Endodermal cell (in vitro differentiated cells): ENCODE data around the gene SIM1. TPM values are rescaled to one million over a fixed set of nuclear protein-coding genes. Genes with fewer than 3 reads are reported as not detected.

Source experiments
- DNase-seq: peaks from one replicate; pipeline ENCODE4 v3.0.0-alpha.2; 2017
- H3K27ac ChIP-seq: 2 replicates; pipeline ENCODE4 v1.5.1; 2013; ENCODE audit warnings: mild to moderate bottlenecking, low read depth, low read length, moderate library complexity
- H3K27me3 ChIP-seq: 2 replicates; pipeline ENCODE4 v1.6.1; 2013; ENCODE audit warnings: mild to moderate bottlenecking, low read length, moderate library complexity; ENCODE audit not compliant: insufficient read depth, control insufficient read depth, poor library complexity, severe bottlenecking
- H3K36me3 ChIP-seq: 2 replicates; pipeline ENCODE4 v1.7.0; 2013; ENCODE audit warnings: mild to moderate bottlenecking, low read length, moderate library complexity; ENCODE audit not compliant: control insufficient read depth, insufficient read depth
- H3K4me1 ChIP-seq: one replicate; pipeline ENCODE4 v1.7.0; 2013; ENCODE audit warnings: low read length; ENCODE audit not compliant: control insufficient read depth, insufficient read depth
- H3K4me3 ChIP-seq: 2 replicates; pipeline ENCODE4 v1.5.1; 2013; ENCODE audit warnings: mild to moderate bottlenecking, low read length, moderate library complexity
- H3K9ac ChIP-seq: 2 replicates; pipeline ENCODE4 v1.6.1; 2013; ENCODE audit warnings: mild to moderate bottlenecking, low read length, moderate library complexity; ENCODE audit not compliant: poor library complexity, severe bottlenecking; ENCODE audit errors: extremely low read depth
- H3K9me3 ChIP-seq: 2 replicates; pipeline ENCODE4 v1.6.1; 2013; ENCODE audit warnings: mild to moderate bottlenecking, low read length, moderate library complexity; ENCODE audit not compliant: control insufficient read depth
- H3K27ac Mint-ChIP-seq: 2 replicates; pipeline ENCODE4 v1.8.0; 2020; ENCODE audit warnings: mixed read lengths
- H3K27me3 Mint-ChIP-seq: 2 replicates; pipeline ENCODE4 v1.8.0; 2021; ENCODE audit warnings: mild to moderate bottlenecking, mixed read lengths; ENCODE audit not compliant: insufficient read depth
- H3K36me3 Mint-ChIP-seq: 2 replicates; pipeline ENCODE4 v1.8.0; 2020; ENCODE audit warnings: low read depth, mixed read lengths
- H3K4me1 Mint-ChIP-seq: 2 replicates; pipeline ENCODE4 v1.8.0; 2020; ENCODE audit warnings: mixed read lengths
- H3K4me3 Mint-ChIP-seq: 2 replicates; pipeline ENCODE4 v1.8.0; 2020; ENCODE audit warnings: mild to moderate bottlenecking, moderate library complexity, mixed read lengths
- H3K9me3 Mint-ChIP-seq: 2 replicates; pipeline ENCODE4 v1.8.0; 2020; ENCODE audit warnings: mild to moderate bottlenecking, mixed read lengths
- WGBS, 2 experiments: methylation state at CpG; one replicate each; pipeline versions ENCODE4 v1.1.5 to v1.1.7; 2013; ENCODE audit warnings: missing lambda C conversion rate in 2 of 2, mixed read lengths in 1 of 2; ENCODE audit not compliant: insufficient coverage in 1 of 2, insufficient read length in 1 of 2; 5-methylcytosine and 5-hydroxymethylcytosine counted together
- total RNA-seq, 2 donors: library from RNA; stranded (reverse); fragmentation: NEBNext Ultra II Directional in 1 of 2; extraction: Animal tissue kit (Norgen Biotek cat#: 25700) in 1 of 2; gene quantifications; 2 replicates in 1 of 2; 3 replicates in 1 of 2; pipeline ENCODE4 v1.2.1, GENCODE V29; 2021
- TF ChIP-seq, protein P1 (sequence below): fragments of 200-600 bp; sonication (generic); conservative IDR thresholded peaks from 2 replicates; pipeline ENCODE4 v1.5.0; 2021; ENCODE audit warnings: antibody characterized with exemption, mild to moderate bottlenecking

SIM1 gene
- total RNA-seq, 2 donors from 2014 or later, result 0.07 to 0.31 TPM

DNA sequence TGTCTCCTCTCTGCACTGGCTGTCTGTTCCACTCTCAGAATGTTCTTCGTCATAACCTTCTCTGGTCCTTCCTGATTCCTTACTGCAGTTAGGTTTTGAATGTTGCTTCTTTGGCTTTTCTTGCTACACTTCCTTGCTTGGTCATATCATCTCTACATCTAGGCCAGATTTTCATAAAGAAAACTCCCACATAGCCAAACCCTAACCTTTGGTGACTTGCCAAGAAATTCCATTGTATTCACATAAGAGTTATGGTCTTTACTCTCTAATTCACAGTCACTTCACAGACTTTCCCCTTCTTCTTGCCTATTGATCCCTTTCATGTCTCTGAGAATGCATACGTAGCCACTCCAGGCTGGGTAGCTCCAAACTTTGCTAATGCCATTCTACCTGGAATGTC is 41.9 kb upstream of the SIM1 start:
- no peak overlapping the region for H3K9ac ChIP-seq

GRCh38 chr6:100504786-100505737 is 40.3 kb upstream of the SIM1 start:
- H3K4me1 Mint-ChIP-seq, result no peaks in the 10 kb centered on the region
- H3K36me3 Mint-ChIP-seq, result peaks cover 8% of the 10 kb centered on the region
- Histone ChIP-seq H3K27ac (no peak overlapping the region), H3K4me1 (no peaks in the 10 kb centered on the region), H3K36me3 (peaks cover 18% of the 10 kb centered on the region), H3K27me3 (no peaks in the 10 kb centered on the region), H3K9ac (no peak overlapping the region), H3K9me3 (no peaks in the 10 kb centered on the region), H3K4me3 (no peak overlapping the region)
- 91 to 92% methylated on average over 4 to 6 of the region's 6 CpGs for WGBS, 2 experiments
- H3K9me3 Mint-ChIP-seq, result no peaks in the 10 kb centered on the region
- H3K27ac Mint-ChIP-seq, result no peak overlapping the region
- no peaks in the 10 kb centered on the region for H3K27me3 Mint-ChIP-seq
- no peak overlapping the region for H3K4me3 Mint-ChIP-seq
- TF ChIP-seq, protein P1, sequence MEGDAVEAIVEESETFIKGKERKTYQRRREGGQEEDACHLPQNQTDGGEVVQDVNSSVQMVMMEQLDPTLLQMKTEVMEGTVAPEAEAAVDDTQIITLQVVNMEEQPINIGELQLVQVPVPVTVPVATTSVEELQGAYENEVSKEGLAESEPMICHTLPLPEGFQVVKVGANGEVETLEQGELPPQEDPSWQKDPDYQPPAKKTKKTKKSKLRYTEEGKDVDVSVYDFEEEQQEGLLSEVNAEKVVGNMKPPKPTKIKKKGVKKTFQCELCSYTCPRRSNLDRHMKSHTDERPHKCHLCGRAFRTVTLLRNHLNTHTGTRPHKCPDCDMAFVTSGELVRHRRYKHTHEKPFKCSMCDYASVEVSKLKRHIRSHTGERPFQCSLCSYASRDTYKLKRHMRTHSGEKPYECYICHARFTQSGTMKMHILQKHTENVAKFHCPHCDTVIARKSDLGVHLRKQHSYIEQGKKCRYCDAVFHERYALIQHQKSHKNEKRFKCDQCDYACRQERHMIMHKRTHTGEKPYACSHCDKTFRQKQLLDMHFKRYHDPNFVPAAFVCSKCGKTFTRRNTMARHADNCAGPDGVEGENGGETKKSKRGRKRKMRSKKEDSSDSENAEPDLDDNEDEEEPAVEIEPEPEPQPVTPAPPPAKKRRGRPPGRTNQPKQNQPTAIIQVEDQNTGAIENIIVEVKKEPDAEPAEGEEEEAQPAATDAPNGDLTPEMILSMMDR, result peak; percentile 46
- DNase-seq, result peak; percentile 55

More for the DNA sequence above, 41.9 kb upstream of the SIM1 start:
- H3K4me1 ChIP-seq, result no peaks in the 10 kb centered on the region
- H3K9me3 ChIP-seq, result no peaks in the 10 kb centered on the region
- Mint-ChIP-seq H3K4me3 (no peak overlapping the region), H3K9me3 (no peaks in the 10 kb centered on the region), H3K36me3 (peaks cover 14% of the 10 kb centered on the region), H3K4me1 (no peaks in the 10 kb centered on the region), H3K27me3 (no peaks in the 10 kb centered on the region), H3K27ac (no peak overlapping the region)
- DNase-seq, result no peak
- peaks cover 24% of the 10 kb centered on the region for H3K36me3 ChIP-seq
- TF ChIP-seq, protein P1, result no peak
- H3K27me3 ChIP-seq, result no peaks in the 10 kb centered on the region
- H3K4me3 ChIP-seq, result no peak overlapping the region
- H3K27ac ChIP-seq, result no peak overlapping the region
- WGBS, 2 experiments, result 92% methylated on average over 2 of the region's 2 CpGs

- Histone ChIP-seq H3K27me3 (no peaks in the 10 kb centered on the region), H3K4me1 (no peaks in the 10 kb centered on the region), H3K9ac (no peak overlapping the region), H3K4me3 (no peak overlapping the region), H3K27ac (no peak overlapping the region), H3K36me3 (peaks cover 8% of the 10 kb centered on the region), H3K9me3 (no peaks in the 10 kb centered on the region)
- Mint-ChIP-seq H3K27ac (no peak overlapping the region), H3K36me3 (no peaks in the 10 kb centered on the region), H3K4me1 (no peaks in the 10 kb centered on the region), H3K9me3 (no peaks in the 10 kb centered on the region), H3K4me3 (no peak overlapping the region), H3K27me3 (no peaks in the 10 kb centered on the region)
- TF ChIP-seq, protein P1, result no peak
- no peak for DNase-seq
Measured at GRCh38 chr6:100503043-100503705, 38.5 kb upstream of the SIM1 start.
